GM18508 (cell line): Measurements from ENCODE around the gene SEMA5A.
"Not testable (repeated sequence)": the region's sequence is repeated elsewhere in the genome, so short reads cannot be mapped to it uniquely, and the experiment has no call there.

Experiments
- ATAC-seq: cut with Tn5 transposase; IDR thresholded peaks from one replicate; pipeline ENCODE4 v1.9.1; 2021; ENCODE audit warnings: moderate number of reproducible peaks; ENCODE audit not compliant: insufficient read depth, unreplicated experiment

Gene SEMA5A

DNA sequence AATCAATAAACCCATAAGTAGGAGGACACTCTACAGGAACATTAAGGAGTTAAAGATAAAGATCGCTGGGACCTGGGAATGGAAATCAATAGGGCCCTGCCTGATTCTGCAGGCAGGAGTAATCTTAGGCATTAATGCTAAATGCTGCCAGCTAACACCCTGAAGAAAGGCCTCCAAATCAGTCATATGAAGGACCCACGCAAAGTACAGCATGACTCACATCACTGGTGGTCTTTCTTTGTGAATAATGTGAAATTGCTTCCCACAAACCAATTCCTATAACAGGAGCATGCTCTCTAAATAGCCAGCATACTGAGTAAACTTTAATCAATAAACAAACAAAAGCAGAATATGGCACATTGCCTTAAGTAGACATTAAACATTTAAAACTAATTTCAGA, 172.3 kb downstream of the SEMA5A start:
- no peak for ATAC-seq

DNA sequence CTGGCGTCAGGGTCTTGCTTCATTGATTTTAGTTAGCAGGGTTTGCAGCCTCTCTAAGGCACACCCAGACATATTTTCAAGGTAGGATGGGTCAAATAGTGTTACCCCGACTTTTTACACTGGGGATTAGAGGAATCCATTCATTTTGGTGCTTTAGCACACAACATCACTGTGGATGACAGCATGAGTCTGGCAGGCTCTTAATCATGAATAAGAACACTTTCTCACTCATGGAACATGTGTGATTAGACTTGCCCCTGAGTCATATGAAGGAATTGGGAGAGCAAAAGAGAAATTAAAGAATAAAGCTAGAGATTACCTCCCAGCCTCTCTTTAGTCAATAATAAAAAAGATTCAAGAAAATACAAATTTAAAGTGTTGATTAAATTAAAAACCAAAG, 175.6 kb downstream of the SEMA5A start:
- no peak for ATAC-seq

DNA sequence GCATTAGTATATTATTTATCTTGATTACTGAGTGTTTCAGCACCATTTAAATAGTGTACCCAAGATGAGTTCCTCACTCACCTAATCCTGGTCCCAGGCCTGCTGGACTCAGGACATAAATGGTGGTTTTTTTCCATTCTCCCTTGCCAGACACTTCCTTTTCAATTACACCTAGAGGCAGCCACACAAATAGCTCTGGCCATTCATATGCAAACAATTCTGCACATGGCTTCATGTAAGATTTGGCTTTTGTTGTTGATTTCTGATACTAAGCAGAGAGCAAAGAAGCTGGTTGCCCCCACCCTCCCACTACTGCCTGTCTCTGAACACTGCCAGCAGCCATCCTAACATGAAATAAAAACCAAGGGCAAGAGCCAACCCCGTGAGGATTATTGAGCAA, 180.4 kb downstream of the SEMA5A start:
- ATAC-seq = no peak

DNA sequence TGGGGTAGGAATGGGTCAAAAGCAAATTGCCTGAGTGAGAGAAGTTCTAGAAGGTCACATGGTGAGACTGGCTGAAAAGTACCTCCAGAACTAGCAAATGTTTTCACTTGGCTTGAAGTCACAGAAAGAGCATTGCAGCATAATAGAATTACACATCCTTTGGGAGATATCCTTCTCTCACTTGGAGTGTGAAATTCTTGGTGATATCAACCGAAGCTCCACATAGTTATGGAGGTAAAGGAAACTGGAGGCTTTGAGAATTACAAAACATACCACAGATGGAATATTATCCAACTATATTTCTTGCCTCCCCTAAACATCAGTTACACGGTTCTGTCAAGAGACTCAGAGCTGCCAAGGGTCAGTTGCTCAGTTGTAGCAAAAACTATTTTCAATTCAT, 182.4 kb downstream of the SEMA5A start:
- peak; percentile 8 for ATAC-seq

DNA sequence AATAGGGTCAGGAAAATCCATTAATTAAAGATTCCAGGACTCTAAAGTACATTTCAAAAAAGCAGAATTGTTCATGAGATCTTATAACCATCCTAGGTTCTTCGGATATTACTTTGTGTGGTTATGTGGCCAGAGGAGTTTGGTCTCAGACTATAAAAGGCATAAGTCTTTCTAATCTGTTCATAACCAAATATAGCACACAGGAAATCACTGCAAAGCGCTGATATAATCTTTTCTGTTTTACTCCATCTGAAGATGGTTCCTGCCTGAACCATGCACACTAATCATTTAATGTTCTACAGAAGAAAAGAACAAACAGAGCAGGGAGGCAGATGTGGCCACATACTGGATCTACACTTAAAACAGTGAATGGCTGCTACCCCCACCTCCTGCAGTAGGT, 182.8 kb downstream of the SEMA5A start:
- ATAC-seq = peak; percentile 38

DNA sequence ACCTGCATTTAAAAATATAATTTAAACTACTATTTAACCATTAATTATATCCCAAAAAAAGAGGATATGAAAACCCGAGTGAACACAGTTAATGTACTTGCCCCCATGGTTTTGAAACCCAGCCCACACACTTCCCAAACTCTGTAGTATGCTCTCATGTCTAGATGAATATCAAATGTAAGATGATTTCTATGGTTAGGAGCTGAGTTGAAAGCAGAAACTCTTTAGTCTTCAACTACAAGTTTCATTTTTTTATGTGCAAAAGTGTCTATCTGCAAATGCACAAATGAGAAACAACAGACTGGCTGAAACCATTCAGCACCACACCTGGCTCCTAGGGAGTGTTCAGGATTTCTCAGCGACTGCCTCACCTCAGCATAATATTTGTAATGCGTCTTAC, 183.3 kb downstream of the SEMA5A start:
- peak; percentile 34 for ATAC-seq

DNA sequence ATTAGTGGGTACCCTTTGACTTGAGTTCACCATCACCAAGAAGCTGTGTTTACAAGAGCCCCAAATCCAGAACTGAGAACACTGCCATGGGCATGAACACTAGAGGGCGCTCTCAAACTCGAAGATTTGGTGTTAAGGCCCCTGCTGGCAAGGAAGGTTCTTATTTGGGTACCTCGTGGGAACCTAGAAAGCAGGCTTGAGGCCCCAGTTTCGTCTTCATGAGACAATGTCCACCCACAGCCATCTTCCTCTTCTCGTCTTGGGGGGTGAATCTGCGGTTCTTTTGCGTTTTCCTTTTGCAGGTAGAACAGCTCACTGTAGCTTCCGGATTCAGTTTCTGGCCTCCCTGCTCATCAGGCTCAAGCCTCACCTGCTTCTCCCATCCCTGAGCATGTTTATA, 184.0 kb downstream of the SEMA5A start:
- ATAC-seq = peak; percentile 57

DNA sequence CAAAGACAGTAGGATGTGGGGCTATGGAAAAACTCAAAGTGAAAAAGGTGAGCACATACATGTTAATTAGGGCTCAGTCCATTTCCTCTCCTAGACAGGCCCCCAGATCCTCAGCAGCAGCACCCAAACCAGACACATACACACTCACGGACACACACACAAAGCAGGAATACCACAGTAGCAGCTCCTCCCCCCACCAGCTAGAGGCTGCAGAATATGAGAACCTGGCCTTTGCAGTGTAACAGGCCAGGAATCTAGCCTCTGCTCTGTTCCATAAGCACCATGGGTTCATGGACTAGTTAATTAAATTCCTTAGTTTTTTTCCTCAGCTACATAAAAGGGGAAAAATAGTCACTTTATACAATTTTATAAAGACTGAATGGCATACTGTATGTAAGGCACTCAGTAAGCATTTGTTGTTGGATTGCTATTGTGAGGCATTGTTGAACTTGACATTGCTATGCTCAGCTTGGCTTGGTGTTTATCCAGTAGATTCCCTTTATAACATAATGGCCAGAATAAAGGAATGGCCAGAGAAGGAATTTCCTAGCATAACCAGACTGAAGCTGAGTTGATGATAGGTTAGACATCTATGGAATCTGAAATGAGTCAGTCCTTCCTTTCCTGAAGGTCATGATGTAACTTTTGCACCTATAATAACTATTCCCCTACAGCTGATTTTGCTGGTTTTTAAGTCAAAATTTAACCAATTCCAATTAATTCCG, 186.8 kb downstream of the SEMA5A start:
- ATAC-seq = no peak

DNA sequence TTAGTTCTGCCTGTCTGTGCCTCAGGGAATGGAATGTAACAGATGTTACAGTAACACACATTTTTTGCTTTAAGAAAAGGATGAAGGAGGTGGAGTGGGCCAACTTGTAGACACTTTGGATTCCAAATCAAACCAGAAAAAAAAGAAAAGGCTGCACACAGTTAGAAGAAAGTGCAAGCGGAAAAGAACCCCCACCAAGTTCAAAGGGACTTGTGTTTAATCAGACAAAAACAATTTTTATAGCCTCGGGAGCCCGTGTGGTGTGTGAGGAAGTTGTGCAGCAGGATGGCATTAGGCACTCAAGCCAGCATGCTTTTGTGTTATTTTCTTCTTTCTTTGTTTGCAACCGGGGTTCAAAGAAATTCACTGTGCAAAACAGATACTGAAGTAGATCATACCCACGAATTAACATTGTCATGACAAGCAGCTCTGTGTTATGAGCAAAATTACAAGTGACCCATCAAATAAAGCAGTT, 189.5 kb downstream of the SEMA5A start:
- no peak for ATAC-seq

DNA sequence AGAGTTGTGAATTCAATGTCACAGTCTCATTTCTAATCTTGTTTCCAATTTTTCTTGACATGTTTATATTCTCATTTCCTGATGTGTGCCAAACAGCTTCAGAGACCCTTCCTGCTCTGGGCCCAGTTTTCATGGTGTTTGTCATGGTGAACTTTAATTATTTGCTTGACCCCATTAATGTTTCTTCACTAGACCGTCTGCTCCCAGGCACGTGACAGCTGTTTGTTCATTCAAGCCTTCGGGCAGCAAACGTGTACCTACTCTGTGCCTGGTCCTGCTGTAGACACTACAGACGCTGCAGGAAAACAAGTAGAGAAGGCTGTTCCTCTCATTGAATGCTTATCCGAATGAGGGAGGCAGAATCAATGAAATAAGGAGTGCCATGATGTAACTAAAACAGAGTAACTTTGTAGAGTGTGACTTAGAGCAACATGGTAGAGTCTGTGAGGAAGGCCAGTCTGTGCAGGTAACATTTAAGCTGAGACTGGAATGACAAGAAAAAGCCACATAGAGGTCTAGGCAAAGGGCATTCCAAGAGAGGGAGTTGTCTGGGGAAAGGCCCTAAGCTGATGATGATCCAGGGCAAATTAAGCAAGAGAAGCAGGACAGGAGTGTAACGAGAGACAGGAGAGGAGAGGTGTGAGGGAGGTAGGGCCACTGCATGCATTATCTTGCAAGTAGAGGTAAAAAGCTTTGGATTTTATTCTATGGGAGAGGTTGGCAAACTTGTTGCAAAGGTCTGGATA, 191.4 kb downstream of the SEMA5A start:
- no peak for ATAC-seq

DNA sequence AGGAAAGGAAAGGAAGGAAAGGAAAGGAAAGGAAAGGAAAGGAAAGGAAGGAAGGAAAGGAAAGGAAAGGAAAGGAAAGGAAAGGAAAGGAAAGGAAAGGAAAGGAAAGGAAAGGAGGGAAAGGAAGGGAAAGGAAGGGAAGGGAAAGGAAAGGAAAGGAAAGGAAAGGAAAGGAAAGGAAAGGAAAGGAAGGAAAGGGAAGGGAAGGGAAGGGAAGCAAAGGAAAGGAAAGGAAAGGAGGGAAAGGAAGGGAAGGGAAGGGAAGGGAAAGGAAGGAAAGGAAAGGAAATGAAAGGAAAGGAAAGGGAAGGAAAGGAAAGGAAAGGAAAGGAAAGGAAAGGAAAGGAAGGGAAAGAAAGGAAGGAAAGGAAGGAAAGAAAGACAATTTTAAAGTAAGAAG, 192.8 kb downstream of the SEMA5A start:
- ATAC-seq = not testable (repeated sequence)

DNA sequence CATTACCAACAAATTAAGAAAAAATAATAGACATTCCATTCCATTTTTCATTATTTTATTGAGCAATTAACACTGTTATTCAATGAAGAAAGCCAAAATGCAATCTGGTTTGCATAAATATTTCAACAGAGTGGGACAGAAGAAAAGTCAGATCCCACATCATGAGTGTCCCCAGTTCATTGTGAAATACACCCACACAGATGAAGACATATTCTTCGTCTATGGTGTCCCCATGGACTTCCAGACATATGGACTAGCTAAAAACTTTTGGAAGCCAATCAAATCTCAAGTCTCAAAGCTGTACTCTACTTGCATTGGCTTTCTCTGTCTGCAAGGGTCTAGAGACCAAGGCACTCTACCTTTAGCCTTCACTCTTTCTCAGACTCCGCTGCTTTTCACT, 194.3 kb downstream of the SEMA5A start:
- ATAC-seq = no peak

DNA sequence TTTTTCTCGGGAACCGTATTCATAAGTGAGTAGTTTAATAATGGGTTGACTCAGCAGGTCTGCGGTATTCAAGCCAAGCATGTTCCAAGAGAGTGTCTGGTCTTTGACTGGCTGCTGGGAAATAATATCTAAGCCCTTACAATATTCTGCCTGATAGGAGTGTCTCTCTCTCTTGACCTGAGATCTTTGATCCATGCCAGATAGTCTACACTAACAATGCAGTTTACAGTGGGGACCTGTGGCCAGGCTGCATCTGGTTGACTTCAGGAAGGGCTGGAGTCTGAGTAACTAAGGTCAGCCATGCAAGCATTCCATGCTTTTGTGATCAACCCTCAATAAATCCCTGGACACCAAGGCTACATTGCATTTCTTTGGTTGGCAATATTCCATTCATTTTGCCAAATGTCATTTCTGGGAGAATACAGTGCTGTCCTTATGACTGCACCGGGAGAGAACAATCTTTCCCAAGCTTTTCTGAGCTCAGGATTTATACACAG, 195.5 kb downstream of the SEMA5A start:
- ATAC-seq = no peak

DNA sequence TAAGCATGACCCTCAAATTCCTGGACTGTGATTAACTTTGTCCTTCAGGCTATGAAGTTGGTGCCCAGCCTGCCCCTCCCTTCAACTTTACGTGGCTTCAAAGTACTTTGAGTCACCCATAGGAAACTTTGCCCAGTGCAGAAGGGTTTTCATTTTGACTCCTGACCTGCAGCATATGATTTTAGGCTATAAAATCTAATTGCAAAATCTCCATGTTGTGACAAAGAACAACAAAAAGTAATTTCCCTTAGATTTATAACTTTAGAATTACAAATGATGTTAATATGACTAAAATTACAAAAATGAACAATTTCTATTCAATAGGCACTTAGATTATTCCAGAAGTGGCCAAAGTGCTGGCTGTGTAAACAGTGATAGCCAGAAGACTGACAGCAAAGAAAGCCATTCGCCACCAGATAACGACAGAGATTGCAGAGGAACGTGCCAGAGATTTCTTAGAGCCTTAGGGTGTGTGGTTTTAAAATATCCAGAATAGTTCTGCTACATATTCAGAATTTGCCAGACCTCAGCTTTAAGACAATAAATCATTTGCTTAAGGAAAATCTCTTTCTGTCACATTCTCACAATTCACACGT, 197.4 kb downstream of the SEMA5A start:
- ATAC-seq = no peak

DNA sequence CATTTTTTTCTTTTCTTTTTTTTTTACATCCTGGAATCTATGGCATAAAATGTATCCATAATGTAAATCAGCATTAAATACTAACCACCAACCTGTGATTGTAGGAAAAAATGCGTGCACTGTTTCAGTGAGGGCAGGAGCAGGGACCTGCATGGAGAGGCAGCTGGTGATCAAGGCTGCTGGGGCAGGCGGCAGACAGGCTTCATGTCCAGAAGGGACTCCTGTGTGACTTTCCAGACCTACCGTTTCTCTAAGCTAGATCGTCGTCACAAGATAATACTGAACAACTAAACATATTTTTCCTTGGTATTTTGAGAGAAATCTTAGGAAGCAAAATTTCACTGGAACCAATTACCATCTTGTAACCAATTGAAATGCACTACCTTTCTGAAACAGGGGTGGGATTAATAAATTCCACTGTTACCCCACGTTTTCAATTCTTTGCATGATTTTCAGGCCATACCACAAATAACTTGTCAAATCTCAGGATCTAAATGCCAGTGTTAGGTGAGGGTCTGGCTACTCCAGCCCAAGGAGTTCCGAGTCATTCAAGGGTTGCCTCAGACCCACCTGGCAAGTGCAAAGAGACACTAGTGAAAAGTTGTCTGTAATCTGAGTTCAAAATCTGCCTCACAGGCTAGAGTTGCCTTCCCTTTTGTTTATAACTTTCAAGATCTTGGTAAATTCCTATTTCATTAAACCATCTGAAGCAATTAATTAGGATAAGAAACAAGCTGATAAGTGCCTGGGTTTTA, 198.2 kb downstream of the SEMA5A start:
- ATAC-seq = no peak

DNA sequence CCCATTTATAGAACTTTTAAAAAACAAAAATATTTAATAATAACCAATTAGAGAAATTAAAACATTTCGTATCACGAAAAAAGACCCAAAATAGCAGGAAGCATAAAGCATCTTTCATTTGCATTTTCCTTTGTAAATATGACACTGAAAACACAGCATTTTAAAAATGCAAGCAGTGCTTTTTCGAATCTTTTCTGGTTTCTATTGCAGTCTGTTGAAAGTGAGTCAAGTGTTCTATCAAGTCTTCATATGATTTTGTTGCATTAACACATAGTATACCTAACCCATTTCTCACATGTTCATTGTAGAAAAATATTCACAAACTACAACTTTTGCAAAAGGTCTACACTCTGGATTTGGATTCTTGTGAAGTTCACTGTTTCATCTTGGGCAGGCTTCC, 198.8 kb downstream of the SEMA5A start:
- ATAC-seq = no peak

DNA sequence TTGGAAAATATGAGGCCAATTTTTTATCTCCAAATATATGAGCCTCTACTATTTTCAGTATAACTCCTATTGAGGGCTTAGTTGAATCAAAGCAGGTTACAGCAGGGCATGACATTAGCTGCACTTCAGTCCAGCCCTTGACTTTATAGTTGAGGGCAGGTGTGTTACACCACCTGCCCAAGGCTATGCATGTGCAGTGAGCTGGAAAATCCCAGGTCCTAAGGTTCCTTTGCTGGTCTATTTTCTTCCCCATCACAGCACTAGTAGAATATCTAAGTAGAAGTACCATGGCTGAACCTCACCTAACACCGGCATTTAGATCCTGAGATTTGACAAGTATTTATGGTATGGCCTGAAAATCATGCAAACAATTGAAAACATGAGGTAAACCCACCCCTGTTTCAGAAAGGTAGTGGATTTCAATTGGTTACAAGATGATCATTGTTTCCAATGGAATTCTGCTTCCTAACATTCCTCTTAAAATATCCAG, 201.1 kb downstream of the SEMA5A start:
- no peak for ATAC-seq

DNA sequence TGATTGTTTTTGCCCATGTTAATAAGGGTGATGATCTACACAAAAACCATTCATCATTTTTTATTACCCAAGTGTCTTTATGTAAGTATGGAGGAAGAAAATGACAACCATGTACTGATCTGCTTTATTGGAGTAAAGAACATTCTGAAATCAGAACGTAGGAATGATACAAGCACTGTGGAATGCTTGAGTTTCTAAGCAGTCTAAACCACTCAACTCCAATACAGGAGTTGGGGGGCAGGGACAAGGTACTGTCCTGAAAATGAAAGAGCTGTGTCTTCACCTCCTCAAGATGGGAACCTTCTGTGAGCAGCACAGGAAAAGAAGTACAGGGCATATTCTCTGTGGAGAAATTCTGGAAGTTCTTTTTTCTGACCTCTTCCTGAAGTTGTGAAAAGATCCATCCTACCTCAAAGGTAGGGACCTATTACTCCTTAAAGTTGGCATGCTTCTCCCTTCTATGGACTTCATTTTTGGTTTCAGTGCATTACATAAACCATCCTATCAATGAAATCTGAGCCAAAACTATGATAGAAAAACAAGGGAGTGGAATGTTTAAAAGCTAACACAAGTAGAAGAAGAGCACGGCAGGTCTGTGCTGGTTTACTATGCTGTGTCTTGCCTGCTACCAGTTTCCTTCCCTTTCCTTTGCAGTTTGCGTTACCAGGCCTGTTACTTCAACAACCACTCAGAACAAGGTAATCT, 202.6 kb downstream of the SEMA5A start:
- no peak for ATAC-seq

DNA sequence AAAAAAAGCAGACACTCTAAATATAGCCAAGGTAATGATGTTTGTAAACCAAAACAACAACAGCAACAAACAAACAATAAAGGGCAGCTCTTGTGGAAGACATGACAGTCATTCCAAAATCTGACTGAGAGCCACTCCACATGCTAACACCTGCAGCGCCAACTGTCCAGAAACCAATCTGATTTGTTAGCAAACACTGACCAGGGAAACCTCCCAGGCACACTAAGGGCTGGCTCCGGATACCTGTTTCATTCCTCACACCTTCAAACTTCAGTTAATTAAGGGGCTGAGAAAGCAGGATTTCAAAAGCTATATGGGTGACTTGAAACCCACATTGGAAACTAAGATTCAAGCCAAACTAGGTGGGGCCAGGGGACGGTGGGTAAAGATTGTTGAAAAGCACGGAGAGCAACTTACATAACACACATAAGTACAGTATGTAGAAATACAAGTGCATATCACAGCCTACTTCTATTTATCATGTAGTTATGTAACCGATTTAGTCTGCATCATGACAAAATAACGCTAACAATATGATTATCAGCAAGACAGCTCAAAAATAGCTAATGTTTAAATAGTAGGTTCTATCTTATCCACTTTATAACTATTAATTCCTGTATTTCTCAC, 203.6 kb downstream of the SEMA5A start:
- no peak for ATAC-seq
